ENCODE results near the gene CRYGD.
"Not testable (repeated sequence)": the region's sequence is repeated elsewhere in the genome, so short reads cannot be mapped to it uniquely, and the experiment has no call there.

The CRYGD gene

GRCh38 chr2:208129744-208130711 lies 5.7 kb upstream of the CRYGD start, which contains the start of gene CRYGC:
CRYGC (minus strand) TSS chr2:208129828; CDS start chr2:208129792, 36 bp downstream.
- no peak for DNase-seq

GRCh38 chr2:208128136-208128535 lies 3.8 kb upstream of the CRYGD start:
- no peak for DNase-seq

- no peak for DNase-seq
Observed at GRCh38 chr2:208127090-208127489, 2.8 kb upstream of the CRYGD start.

- no peak for DNase-seq
Observed at GRCh38 chr2:208125251-208125650, 927 bp upstream of the CRYGD start.

GRCh38 chr2:208122248-208122647 lies 2.1 kb downstream of the CRYGD start:
- no peak for DNase-seq

- no peak for DNase-seq
Observed at GRCh38 chr2:208118918-208119317, 5.4 kb downstream of the CRYGD start.

GRCh38 chr2:208117390-208117789 lies 6.9 kb downstream of the CRYGD start:
- not testable (repeated sequence) for DNase-seq

- no peak for DNase-seq
Observed at GRCh38 chr2:208112969-208113368, 11.4 kb downstream of the CRYGD start.

- DNase-seq = not testable (repeated sequence)
Observed at GRCh38 chr2:208112273-208112745, 12.0 kb downstream of the CRYGD start.

GRCh38 chr2:208103616-208104015 lies 20.7 kb downstream of the CRYGD start:
- no peak for DNase-seq

- DNase-seq = no peak
Observed at GRCh38 chr2:208101716-208102631, 22.4 kb downstream of the CRYGD start.

GRCh38 chr2:208099682-208100470 lies 24.4 kb downstream of the CRYGD start:
- no peak for DNase-seq

GRCh38 chr2:208098701-208099100 lies 25.6 kb downstream of the CRYGD start:
- not testable (repeated sequence) for DNase-seq

GRCh38 chr2:208098267-208098666 lies 26.1 kb downstream of the CRYGD start:
- no peak for DNase-seq

GRCh38 chr2:208097801-208098200 lies 26.5 kb downstream of the CRYGD start:
- no peak for DNase-seq

GRCh38 chr2:208097313-208097712 lies 27.0 kb downstream of the CRYGD start:
- no peak for DNase-seq

GRCh38 chr2:208096080-208096479 lies 28.2 kb downstream of the CRYGD start:
- DNase-seq = no peak

GRCh38 chr2:208093128-208093527 lies 31.2 kb downstream of the CRYGD start:
- no peak for DNase-seq

- no peak for DNase-seq
Observed at GRCh38 chr2:208092093-208092832, 32.1 kb downstream of the CRYGD start.

GRCh38 chr2:208090420-208090819 lies 33.9 kb downstream of the CRYGD start:
- DNase-seq = no peak

GRCh38 chr2:208086029-208086428 lies 38.3 kb downstream of the CRYGD start:
- DNase-seq = no peak

GRCh38 chr2:208083807-208084206 lies 40.5 kb downstream of the CRYGD start:
- no peak for DNase-seq
